MG63 (cell line): ENCODE measurements around the gene GAB1. TPM values are rescaled to one million over a fixed set of nuclear protein-coding genes. Genes with fewer than 3 reads are reported as not detected.

Experiments
- DNase-seq: peaks from one replicate; pipeline ENCODE4 v3.0.0-alpha.2; 2020
- H3K27me3 ChIP-seq: fragments of 250-450 bp; sonication (Bioruptor Pico); 2 replicates; pipeline ENCODE4 v1.5.1; 2020; ENCODE audit warnings: mild to moderate bottlenecking, moderate library complexity
- H3K36me3 ChIP-seq: fragments of 250-450 bp; sonication (Bioruptor Pico); 2 replicates; pipeline ENCODE4 v1.5.1; 2020; ENCODE audit warnings: mild to moderate bottlenecking, moderate library complexity
- H3K4me3 ChIP-seq: fragments of 250-450 bp; sonication (Bioruptor Pico); 2 replicates; pipeline ENCODE4 v1.5.1; 2020; ENCODE audit warnings: mild to moderate bottlenecking, moderate library complexity
- H3K9me3 ChIP-seq: fragments of 250-450 bp; sonication (Bioruptor Pico); 2 replicates; pipeline ENCODE4 v1.5.1; 2020; ENCODE audit warnings: mild to moderate bottlenecking, moderate library complexity
- total RNA-seq: library from RNA; depleted of rRNA; stranded (reverse); fragments of >200 nt; shearing (Covaris generic); gene quantifications from 2 replicates; pipeline ENCODE4 v1.2.3, GENCODE V29; 2014; ENCODE audit warnings: low replicate concordance

GAB1 gene
- total RNA-seq, 1 experiment from 2014 or later: 3.4 TPM

DNA sequence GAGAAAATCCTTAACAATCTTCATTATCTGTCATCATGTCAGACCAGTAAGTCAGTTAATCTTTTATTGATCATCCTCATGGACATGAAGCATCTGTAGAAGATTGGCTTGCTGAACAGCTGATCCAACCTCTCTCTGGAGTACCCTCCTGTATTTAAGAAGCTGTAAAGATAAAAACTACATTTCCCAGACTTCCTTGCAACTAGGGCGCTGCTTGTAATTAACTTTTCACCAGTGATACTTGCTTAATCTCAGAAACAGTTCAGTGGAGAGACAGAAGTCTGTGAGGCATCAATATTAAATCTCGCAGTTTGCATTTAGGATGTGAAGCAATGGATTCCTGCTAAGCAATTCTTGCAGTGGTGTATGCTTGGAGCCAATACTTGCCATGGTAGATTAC, 140.8 kb downstream of the GAB1 start:
- H3K36me3 ChIP-seq: no peaks in the 10 kb centered on the region
- H3K9me3 ChIP-seq: no peaks in the 10 kb centered on the region
- H3K4me3 ChIP-seq: no peak overlapping the region
- H3K27me3 ChIP-seq: no peaks in the 10 kb centered on the region
- no peak for DNase-seq

- Histone ChIP-seq H3K36me3 (no peaks in the 10 kb centered on the region), H3K9me3 (no peaks in the 10 kb centered on the region)
- no peak for DNase-seq
Observed at GRCh38 chr4:143481361-143481760, 144.7 kb downstream of the GAB1 start.

DNA sequence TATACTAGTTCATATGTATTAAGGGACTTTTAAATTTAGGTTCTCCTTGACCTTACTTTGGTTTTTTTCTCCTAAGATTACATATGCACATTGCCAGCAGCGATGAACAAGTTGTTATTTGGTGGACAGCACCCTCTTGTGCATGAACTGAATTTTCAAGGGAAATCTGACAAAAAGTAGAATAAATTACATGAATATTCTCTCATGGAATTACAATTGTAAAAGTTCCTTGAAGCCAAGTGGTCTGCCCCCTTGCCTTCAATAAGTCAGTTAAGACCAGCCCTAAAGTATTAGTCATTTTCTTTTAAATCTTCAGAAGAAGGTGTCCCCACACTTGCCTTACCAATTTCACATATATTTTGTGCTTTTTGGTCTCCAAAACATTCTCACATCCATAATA, 146.2 kb downstream of the GAB1 start:
- Histone ChIP-seq H3K9me3 (no peaks in the 10 kb centered on the region), H3K4me3 (no peak overlapping the region), H3K36me3 (no peaks in the 10 kb centered on the region), H3K27me3 (no peaks in the 10 kb centered on the region)
- no peak for DNase-seq

More at GRCh38 chr4:143481361-143481760, 144.7 kb downstream of the GAB1 start:
- no peaks in the 10 kb centered on the region for H3K27me3 ChIP-seq
- no peak overlapping the region for H3K4me3 ChIP-seq

- no peak for DNase-seq
- H3K36me3 ChIP-seq: no peaks in the 10 kb centered on the region
- H3K9me3 ChIP-seq: no peaks in the 10 kb centered on the region
Observed at GRCh38 chr4:143486314-143486713, 149.6 kb downstream of the GAB1 start.

DNA sequence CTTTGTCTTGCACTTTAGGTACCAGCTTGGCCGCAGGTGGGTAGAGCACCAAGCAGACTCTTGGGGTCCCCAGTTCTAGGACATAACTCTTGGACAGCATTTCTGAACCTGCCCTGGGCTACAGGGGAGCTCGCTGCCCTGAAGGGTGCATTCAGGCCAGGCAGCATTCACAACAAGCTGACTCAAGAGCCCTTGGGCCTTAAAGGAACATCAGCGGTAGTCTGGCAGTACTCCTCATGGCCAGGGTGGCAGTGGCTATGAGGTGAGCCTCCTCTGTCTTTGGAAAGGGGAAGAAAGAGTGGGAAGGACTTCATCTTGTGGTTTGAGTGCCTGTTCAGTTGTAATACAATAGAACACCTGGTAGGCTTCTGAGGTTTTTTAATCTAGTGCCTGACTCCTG, 152.0 kb downstream of the GAB1 start:
- Histone ChIP-seq H3K36me3 (no peaks in the 10 kb centered on the region), H3K27me3 (no peaks in the 10 kb centered on the region), H3K4me3 (no peak overlapping the region), H3K9me3 (no peaks in the 10 kb centered on the region)
- no peak for DNase-seq

More at GRCh38 chr4:143486314-143486713, 149.6 kb downstream of the GAB1 start:
- Histone ChIP-seq H3K4me3 (no peak overlapping the region), H3K27me3 (no peaks in the 10 kb centered on the region)

DNA sequence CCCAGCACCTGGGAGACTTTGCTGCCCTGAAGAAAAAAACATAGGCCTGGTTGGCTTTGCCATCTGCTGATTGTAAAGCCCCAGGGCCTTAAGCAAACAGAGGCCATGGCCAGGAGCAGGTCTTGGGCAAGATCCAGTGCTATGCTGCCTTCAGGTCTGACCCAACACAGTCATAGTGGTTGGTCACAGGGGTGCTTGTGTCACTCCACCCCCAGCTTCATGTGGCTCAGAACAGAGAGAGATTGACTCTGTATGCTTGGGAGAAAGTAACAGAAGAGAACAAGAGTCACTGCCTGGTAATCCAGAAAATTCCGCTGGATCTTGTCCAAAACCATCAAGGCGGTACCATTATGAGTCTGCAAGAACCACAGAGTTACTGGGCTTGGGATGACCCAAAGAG, 152.4 kb downstream of the GAB1 start:
- Histone ChIP-seq H3K36me3 (no peaks in the 10 kb centered on the region), H3K9me3 (no peaks in the 10 kb centered on the region), H3K27me3 (no peaks in the 10 kb centered on the region), H3K4me3 (no peak overlapping the region)
- DNase-seq: no peak

GRCh38 chr4:143498021-143498420, 161.3 kb downstream of the GAB1 start:
- no peak overlapping the region for H3K4me3 ChIP-seq
- H3K27me3 ChIP-seq: no peaks in the 10 kb centered on the region
- no peaks in the 10 kb centered on the region for H3K9me3 ChIP-seq
- no peaks in the 10 kb centered on the region for H3K36me3 ChIP-seq
- DNase-seq: no peak

GRCh38 chr4:143502231-143502630, 165.6 kb downstream of the GAB1 start:
- DNase-seq: no peak
- H3K27me3 ChIP-seq: no peaks in the 10 kb centered on the region
- no peaks in the 10 kb centered on the region for H3K9me3 ChIP-seq
- no peak overlapping the region for H3K4me3 ChIP-seq
- no peaks in the 10 kb centered on the region for H3K36me3 ChIP-seq

- Histone ChIP-seq H3K9me3 (no peaks in the 10 kb centered on the region), H3K36me3 (no peaks in the 10 kb centered on the region), H3K4me3 (no peak overlapping the region), H3K27me3 (peaks cover 16% of the 10 kb centered on the region)
- DNase-seq: no peak
Observed at GRCh38 chr4:143506031-143506430, 169.4 kb downstream of the GAB1 start.

DNA sequence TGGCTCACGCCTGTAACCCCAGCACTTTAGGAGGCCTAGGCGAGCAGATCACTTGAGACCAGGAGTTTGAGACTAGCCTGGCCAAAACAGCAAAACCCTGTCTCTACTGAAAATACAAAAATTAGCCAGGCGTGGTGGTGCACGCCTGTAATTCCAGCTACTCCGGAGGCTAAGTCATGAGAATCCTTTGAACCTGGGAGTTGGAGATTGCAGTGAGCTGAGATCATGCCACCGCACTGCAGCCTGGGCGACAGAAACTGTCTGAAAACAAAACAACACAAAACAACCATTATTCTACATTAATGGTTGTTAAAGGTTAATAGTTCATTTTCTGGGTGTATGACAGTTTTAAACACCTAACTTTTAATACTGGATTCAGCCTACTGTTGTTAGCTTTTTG, 175.2 kb downstream of the GAB1 start:
- Histone ChIP-seq H3K4me3 (no peak overlapping the region), H3K27me3 (peaks cover 16% of the 10 kb centered on the region), H3K36me3 (peaks cover 6% of the 10 kb centered on the region), H3K9me3 (no peaks in the 10 kb centered on the region)
- no peak for DNase-seq

GRCh38 chr4:143512978-143513313, 176.3 kb downstream of the GAB1 start:
- peak overlapping the region; percentile 70 for H3K4me3 ChIP-seq
- no peak for DNase-seq
- H3K27me3 ChIP-seq: peaks cover 10% of the 10 kb centered on the region
- H3K9me3 ChIP-seq: no peaks in the 10 kb centered on the region
- peaks cover 17% of the 10 kb centered on the region for H3K36me3 ChIP-seq

- Histone ChIP-seq H3K36me3 (peaks cover 21% of the 10 kb centered on the region), H3K27me3 (peaks cover 5% of the 10 kb centered on the region; the same call in 1 of the 2 replicates), H3K9me3 (no peaks in the 10 kb centered on the region), H3K4me3 (peak within 1 kb of the TSS; percentile 70)
- peak; percentile 92 for DNase-seq
Observed at GRCh38 chr4:143513314-143514168, 176.9 kb downstream of the GAB1 start, which contains the start of gene SMARCA5. Gene SMARCA5 (plus strand): TSS chr4:143513702. CDS start chr4:143513925, 223 bp downstream.

GRCh38 chr4:143514169-143514495, 177.5 kb downstream of the GAB1 start:
- Histone ChIP-seq H3K27me3 (peaks cover 2% of the 10 kb centered on the region; the same call in 1 of the 2 replicates), H3K4me3 (peak overlapping the region; percentile 70), H3K9me3 (no peaks in the 10 kb centered on the region), H3K36me3 (peaks cover 27% of the 10 kb centered on the region)
- no peak for DNase-seq

DNA sequence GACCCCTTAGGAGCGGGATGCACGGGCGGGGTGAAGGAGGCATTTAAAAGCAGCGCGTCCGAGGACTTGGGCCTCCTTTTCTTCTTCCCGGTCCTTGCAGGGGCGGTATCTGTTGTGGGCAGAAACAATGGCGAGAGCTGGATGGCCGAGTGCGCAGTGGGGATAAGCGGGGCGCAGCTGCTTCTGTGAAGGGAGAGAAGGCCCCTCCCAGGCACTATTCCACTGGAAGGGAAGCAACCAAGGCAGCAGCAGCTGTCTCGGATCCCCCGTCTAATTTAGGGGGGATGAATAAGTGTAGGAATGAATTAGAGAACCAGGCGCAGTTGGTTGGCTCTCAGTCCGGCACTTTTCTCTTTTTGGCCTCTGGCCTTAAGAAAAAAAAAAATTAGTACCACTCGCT, 177.8 kb downstream of the GAB1 start:
- Histone ChIP-seq H3K27me3 (peaks cover 2% of the 10 kb centered on the region; the same call in 1 of the 2 replicates), H3K36me3 (peaks cover 30% of the 10 kb centered on the region), H3K9me3 (no peaks in the 10 kb centered on the region), H3K4me3 (peak overlapping the region; percentile 70)
- DNase-seq: peak; percentile 20

- Histone ChIP-seq H3K36me3 (peaks cover 34% of the 10 kb centered on the region), H3K4me3 (peak overlapping the region; percentile 70), H3K9me3 (no peaks in the 10 kb centered on the region), H3K27me3 (peaks cover 2% of the 10 kb centered on the region; the same call in 1 of the 2 replicates)
- no peak for DNase-seq
Observed at GRCh38 chr4:143514901-143515300, 178.2 kb downstream of the GAB1 start.

- Histone ChIP-seq H3K27me3 (no peaks in the 10 kb centered on the region; the same call in 1 of the 2 replicates), H3K4me3 (no peak overlapping the region), H3K36me3 (peaks cover 45% of the 10 kb centered on the region), H3K9me3 (no peaks in the 10 kb centered on the region)
- DNase-seq: no peak
Observed at GRCh38 chr4:143515905-143516304, 179.2 kb downstream of the GAB1 start.

DNA sequence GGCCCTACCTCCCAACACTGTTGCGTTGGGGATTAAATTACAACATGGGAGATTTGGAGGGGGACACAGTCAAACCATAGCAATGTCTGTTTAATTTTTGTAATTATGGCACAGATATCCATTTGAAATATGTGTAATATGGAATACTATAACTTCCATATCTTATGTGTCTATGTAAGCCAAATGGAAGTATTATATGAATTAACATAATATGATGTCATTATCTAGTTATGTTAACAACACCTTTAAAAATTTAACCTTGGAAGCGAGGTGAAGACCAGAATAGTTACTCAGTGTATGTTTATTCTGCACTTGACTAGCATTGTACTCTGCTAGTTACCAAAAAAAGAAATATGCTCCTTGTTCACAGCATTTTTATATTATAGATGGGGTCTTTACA, 181.1 kb downstream of the GAB1 start:
- Histone ChIP-seq H3K36me3 (peaks cover 46% of the 10 kb centered on the region), H3K9me3 (no peaks in the 10 kb centered on the region), H3K27me3 (no peaks in the 10 kb centered on the region), H3K4me3 (no peak overlapping the region)
- no peak for DNase-seq
